NCI-H345 (cell line): ENCODE measurements around the gene MYOCOS.

Source experiments
- DNase-seq: peaks from one replicate; lab custom pipeline; 2025; lab: John Stamatoyannopoulos, UW

Gene MYOCOS

GRCh38 chr1:171663036-171663853 lies 41.2 kb downstream of the MYOCOS start:
- DNase-seq = no peak

- DNase-seq = no peak
Measured at GRCh38 chr1:171663854-171664575, 42.0 kb downstream of the MYOCOS start.

GRCh38 chr1:171664976-171665375 lies 42.9 kb downstream of the MYOCOS start:
- DNase-seq = no peak

GRCh38 chr1:171666114-171666769 lies 44.2 kb downstream of the MYOCOS start:
- no peak for DNase-seq

- DNase-seq = no peak
Measured at GRCh38 chr1:171668372-171668771, 46.3 kb downstream of the MYOCOS start.

GRCh38 chr1:171670739-171671138 lies 48.7 kb downstream of the MYOCOS start:
- no peak for DNase-seq

- no peak for DNase-seq
Measured at GRCh38 chr1:171674431-171675405, 52.7 kb downstream of the MYOCOS start.
